Activated T-helper 1 cell treated with anti-CD3 and anti-CD28 coated beads, Interleukin-12 subunit alpha, Interleukin-12 subunit beta, Interleukin-2, Interleukin-4 antibody, amounts not matched to agents 30 ng/mL and 10 ng/mL and 1 ng/mL, durations not matched to agents 14 hours and 24 hours and 36 hours (primary cell): ENCODE measurements around the gene SLC35C1. TPM values are rescaled to one million over a fixed set of nuclear protein-coding genes. Genes with fewer than 3 reads are reported as not detected.

ENCODE experiments used
- DNase-seq: peaks from one replicate; pipeline ENCODE4 v3.0.0; 2021; ENCODE audit warnings: low spot score
- H3K27ac Mint-ChIP-seq: one replicate; pipeline ENCODE4 v1.8.0; 2021; ENCODE audit warnings: mild to moderate bottlenecking, mixed read lengths
- H3K27me3 Mint-ChIP-seq: one replicate; pipeline ENCODE4 v1.8.0; 2022; ENCODE audit warnings: mild to moderate bottlenecking, moderate library complexity, mixed read lengths; ENCODE audit not compliant: insufficient read depth
- H3K36me3 Mint-ChIP-seq: one replicate; pipeline ENCODE4 v1.8.0; 2021; ENCODE audit warnings: low read depth, mixed read lengths
- H3K4me1 Mint-ChIP-seq: one replicate; pipeline ENCODE4 v1.8.0; 2021; ENCODE audit warnings: low read depth, mixed read lengths
- H3K4me3 Mint-ChIP-seq: one replicate; pipeline ENCODE4 v1.8.0; 2021; ENCODE audit warnings: mild to moderate bottlenecking, moderate library complexity, mixed read lengths
- H3K9me3 Mint-ChIP-seq: one replicate; pipeline ENCODE4 v1.8.0; 2021; ENCODE audit warnings: mixed read lengths
- intact Hi-C: fragments of 100-400 bp; cut with micrococcal nuclease; formaldehyde crosslinking; loops from one replicate; pipeline ENCODE4 v1.15.1; 2024
- total RNA-seq: library from RNA; stranded (reverse); gene quantifications from 2 replicates; pipeline ENCODE4 v1.2.3, GENCODE V29; 2022

Gene SLC35C1
- total RNA-seq, 1 donor from 2014 or later, result 18.2 TPM

- H3K9me3 Mint-ChIP-seq, result no peaks in the 10 kb centered on the region
- DNase-seq, result no peak
- no peaks in the 10 kb centered on the region for H3K36me3 Mint-ChIP-seq
- no peak overlapping the region for H3K27ac Mint-ChIP-seq
- intact Hi-C loops, result no loop called here
- H3K4me3 Mint-ChIP-seq, result no peak overlapping the region
- H3K4me1 Mint-ChIP-seq, result no peaks in the 10 kb centered on the region
- peaks cover 12% of the 10 kb centered on the region for H3K27me3 Mint-ChIP-seq
Measured at GRCh38 chr11:45796461-45796861, 8.5 kb upstream of the SLC35C1 start.

GRCh38 chr11:45798793-45799441, 6.0 kb upstream of the SLC35C1 start:
- no peaks in the 10 kb centered on the region for H3K9me3 Mint-ChIP-seq
- H3K27ac Mint-ChIP-seq, result no peak overlapping the region
- peaks cover 2% of the 10 kb centered on the region for H3K27me3 Mint-ChIP-seq
- H3K4me3 Mint-ChIP-seq, result no peak overlapping the region
- DNase-seq, result no peak
- intact Hi-C loops, result no loop called here
- no peaks in the 10 kb centered on the region for H3K36me3 Mint-ChIP-seq
- no peaks in the 10 kb centered on the region for H3K4me1 Mint-ChIP-seq

GRCh38 chr11:45799562-45799961, 5.4 kb upstream of the SLC35C1 start:
- Mint-ChIP-seq H3K36me3 (no peaks in the 10 kb centered on the region), H3K4me3 (no peak overlapping the region), H3K4me1 (no peaks in the 10 kb centered on the region), H3K27me3 (peaks cover 1% of the 10 kb centered on the region), H3K9me3 (no peaks in the 10 kb centered on the region), H3K27ac (no peak overlapping the region)
- no peak for DNase-seq
- intact Hi-C loops, result no loop called here

GRCh38 chr11:45800261-45800660, 4.7 kb upstream of the SLC35C1 start:
- Mint-ChIP-seq H3K4me3 (no peak overlapping the region), H3K4me1 (no peaks in the 10 kb centered on the region), H3K27ac (no peak overlapping the region), H3K9me3 (no peaks in the 10 kb centered on the region), H3K27me3 (peaks cover 1% of the 10 kb centered on the region), H3K36me3 (no peaks in the 10 kb centered on the region)
- no peak for DNase-seq
- intact Hi-C loops, result loop anchor here (10.0 kb wide), 1 partner anchor 325 kb away; the partner anchor contains the start of gene PHF21A

GRCh38 chr11:45801723-45802315, 3.1 kb upstream of the SLC35C1 start:
- Mint-ChIP-seq H3K27me3 (no peaks in the 10 kb centered on the region), H3K4me1 (peaks cover 10% of the 10 kb centered on the region), H3K4me3 (no peak overlapping the region), H3K36me3 (peaks cover 3% of the 10 kb centered on the region), H3K9me3 (no peaks in the 10 kb centered on the region), H3K27ac (no peak overlapping the region)
- no peak for DNase-seq
- intact Hi-C loops, result loop anchor here (10.0 kb wide), 1 partner anchor 323 kb away; the partner anchor contains the start of gene PHF21A

GRCh38 chr11:45802531-45803317, 2.2 kb upstream of the SLC35C1 start:
- Mint-ChIP-seq H3K27ac (no peak overlapping the region), H3K4me3 (peak overlapping the region; percentile 46), H3K9me3 (no peaks in the 10 kb centered on the region), H3K27me3 (no peaks in the 10 kb centered on the region), H3K36me3 (peaks cover 3% of the 10 kb centered on the region), H3K4me1 (peaks cover 19% of the 10 kb centered on the region)
- DNase-seq, result no peak
- intact Hi-C loops, result loop anchor here (10.0 kb wide), 1 partner anchor 322 kb away; the partner anchor contains the start of gene PHF21A

GRCh38 chr11:45803971-45804760, 783 bp upstream of the SLC35C1 start:
- Mint-ChIP-seq H3K9me3 (no peaks in the 10 kb centered on the region), H3K4me3 (peak overlapping the region; percentile 97), H3K4me1 (peaks cover 32% of the 10 kb centered on the region), H3K36me3 (peaks cover 9% of the 10 kb centered on the region), H3K27me3 (no peaks in the 10 kb centered on the region), H3K27ac (peak overlapping the region; percentile 84)
- intact Hi-C loops, result loop anchor here (10.0 kb wide), 1 partner anchor 321 kb away; the partner anchor contains the start of gene PHF21A
- DNase-seq, result peak; percentile 54

- no peaks in the 10 kb centered on the region for H3K27me3 Mint-ChIP-seq
- H3K27ac Mint-ChIP-seq, result peak overlapping the region; percentile 92
- no peaks in the 10 kb centered on the region for H3K9me3 Mint-ChIP-seq
- intact Hi-C loops, result loop anchor here (1.0 to 10.0 kb wide), 7 partner anchors 34 to 319 kb away; partner anchors contain the start of genes CRY2, MAPK8IP1 and PHF21A
- H3K36me3 Mint-ChIP-seq, result peaks cover 12% of the 10 kb centered on the region
- peaks cover 43% of the 10 kb centered on the region for H3K4me1 Mint-ChIP-seq
- peak overlapping the region; percentile 97 for H3K4me3 Mint-ChIP-seq
- DNase-seq, result no peak
Measured at GRCh38 chr11:45805305-45806071, 539 bp downstream of the SLC35C1 start.

GRCh38 chr11:45806072-45806933, 1.4 kb downstream of the SLC35C1 start:
- H3K36me3 Mint-ChIP-seq, result peaks cover 12% of the 10 kb centered on the region
- intact Hi-C loops, result loop anchor here (10.0 kb wide), 1 partner anchor 318 kb away; the partner anchor contains the start of gene PHF21A
- no peak for DNase-seq
- no peaks in the 10 kb centered on the region for H3K27me3 Mint-ChIP-seq
- H3K9me3 Mint-ChIP-seq, result no peaks in the 10 kb centered on the region
- peak overlapping the region; percentile 97 for H3K4me3 Mint-ChIP-seq
- H3K27ac Mint-ChIP-seq, result peak overlapping the region; percentile 83
- H3K4me1 Mint-ChIP-seq, result peaks cover 43% of the 10 kb centered on the region

- H3K4me3 Mint-ChIP-seq, result peak overlapping the region; percentile 97
- no peak overlapping the region for H3K27ac Mint-ChIP-seq
- H3K36me3 Mint-ChIP-seq, result peaks cover 12% of the 10 kb centered on the region
- no peak for DNase-seq
- no peaks in the 10 kb centered on the region for H3K9me3 Mint-ChIP-seq
- no peaks in the 10 kb centered on the region for H3K27me3 Mint-ChIP-seq
- H3K4me1 Mint-ChIP-seq, result peaks cover 43% of the 10 kb centered on the region
- intact Hi-C loops, result loop anchor here (10.0 kb wide), 1 partner anchor 318 kb away; the partner anchor contains the start of gene PHF21A
Measured at GRCh38 chr11:45806937-45807791, 2.2 kb downstream of the SLC35C1 start.
